ENCODE measurements around the gene STARD7.

The STARD7 gene

GRCh38 chr2:96195410-96196066 lies 13.1 kb downstream of the STARD7 start:
- no peak for FAIRE-seq

GRCh38 chr2:96191937-96192670 lies 16.5 kb downstream of the STARD7 start:
- FAIRE-seq: no peak

GRCh38 chr2:96188821-96189526 lies 19.7 kb downstream of the STARD7 start:
- FAIRE-seq: no peak

GRCh38 chr2:96186562-96186961 lies 22.1 kb downstream of the STARD7 start:
- no peak for FAIRE-seq

GRCh38 chr2:96185516-96185915 lies 23.1 kb downstream of the STARD7 start:
- no peak for FAIRE-seq

- FAIRE-seq: no peak
These were observed 23.6 kb downstream of the STARD7 start for GRCh38 chr2:96184989-96185388.

- no peak for FAIRE-seq
These were observed 24.4 kb downstream of the STARD7 start for GRCh38 chr2:96184188-96184587.

GRCh38 chr2:96181529-96181928 lies 27.1 kb downstream of the STARD7 start:
- FAIRE-seq: no peak

- FAIRE-seq: no peak
These were observed 28.1 kb downstream of the STARD7 start for GRCh38 chr2:96180521-96180920.

- FAIRE-seq: no peak
These were observed 28.6 kb downstream of the STARD7 start for GRCh38 chr2:96180002-96180401.

- FAIRE-seq: no peak
These were observed 32.0 kb downstream of the STARD7 start for GRCh38 chr2:96176661-96177060.

GRCh38 chr2:96175951-96176350 lies 32.7 kb downstream of the STARD7 start:
- FAIRE-seq: no peak

- FAIRE-seq: no peak
These were observed 34.1 kb downstream of the STARD7 start for GRCh38 chr2:96174251-96175144.

GRCh38 chr2:96171831-96172230 lies 36.8 kb downstream of the STARD7 start:
- no peak for FAIRE-seq

GRCh38 chr2:96170626-96171025 lies 38.0 kb downstream of the STARD7 start:
- FAIRE-seq: no peak

- no peak for FAIRE-seq
These were observed 38.6 kb downstream of the STARD7 start for GRCh38 chr2:96169868-96170507.

GRCh38 chr2:96167407-96168013 lies 41.1 kb downstream of the STARD7 start:
- FAIRE-seq: no peak

- FAIRE-seq: no peak
These were observed 44.0 kb downstream of the STARD7 start for GRCh38 chr2:96164459-96165184.

GRCh38 chr2:96163768-96164429 lies 44.7 kb downstream of the STARD7 start:
- FAIRE-seq: no peak

- FAIRE-seq: no peak
These were observed 45.2 kb downstream of the STARD7 start for GRCh38 chr2:96163415-96163767.

GRCh38 chr2:96161898-96162297 lies 46.7 kb downstream of the STARD7 start:
- FAIRE-seq: no peak

Data from A204.1 (cell line).